ENCODE results near the gene PXMP2. TPM values are rescaled to one million over a fixed set of nuclear protein-coding genes. Genes with fewer than 3 reads are reported as not detected.

PXMP2 gene
- total and polyA plus RNA-seq, 2 donors from 2014 or later: 23.4 to 90.9 TPM

GRCh38 chr12:132717531-132718387, 30.4 kb downstream of the PXMP2 start:
- TF ChIP-seq CTCF (IDR thresholded peaks at IDR 0.05; ENCODE audit: borderline replicate concordance, extremely low read depth, insufficient read depth): no peak
- Histone ChIP-seq H3K9ac (ENCODE audit: low read length in 3 of 3) (no peak overlapping the region), H3K36me3 (ENCODE audit: control insufficient read depth in 2 of 3, insufficient read depth in 3 of 3, low read length in 3 of 3) (peaks cover 0 to 8% (median 4%) of the 10 kb centered on the region in 3 donors), H3K9me3 (ENCODE audit: control insufficient read depth in 2 of 3, insufficient read depth in 1 of 3, low read length in 3 of 3) (no peaks in the 10 kb centered on the region), H3K27ac (ENCODE audit: low read depth in 2 of 2, low read length in 2 of 2) (no peak overlapping the region), H3K27me3 (ENCODE audit: control insufficient read depth, insufficient read depth, low read length) (no peaks in the 10 kb centered on the region), H3K4me3 (ENCODE audit: low read length in 3 of 3) (no peak overlapping the region), H3K4me1 (ENCODE audit: control insufficient read depth in 2 of 3, insufficient read depth in 2 of 3, low read depth in 1 of 3, low read length in 3 of 3) (no peaks in the 10 kb centered on the region)
- no peak for FAIRE-seq
- intact Hi-C loops (cut with DNase I): no loop called here
- DNase-seq: no peak

- Histone ChIP-seq H3K36me3 (ENCODE audit: control insufficient read depth in 2 of 3, insufficient read depth in 3 of 3, low read length in 3 of 3) (peaks cover 0 to 12% (median 4%) of the 10 kb centered on the region in 3 donors), H3K9ac (ENCODE audit: low read length in 3 of 3) (no peak overlapping the region), H3K4me1 (ENCODE audit: control insufficient read depth in 2 of 3, insufficient read depth in 2 of 3, low read depth in 1 of 3, low read length in 3 of 3) (no peaks in the 10 kb centered on the region), H3K27me3 (ENCODE audit: control insufficient read depth, insufficient read depth, low read length) (no peaks in the 10 kb centered on the region), H3K27ac (ENCODE audit: low read depth in 2 of 2, low read length in 2 of 2) (no peak overlapping the region), H3K4me3 (ENCODE audit: low read length in 3 of 3) (no peak overlapping the region), H3K9me3 (ENCODE audit: control insufficient read depth in 2 of 3, insufficient read depth in 1 of 3, low read length in 3 of 3) (no peaks in the 10 kb centered on the region)
- no peak for FAIRE-seq
- intact Hi-C loops (cut with DNase I): no loop called here
- no peak for TF ChIP-seq CTCF (IDR thresholded peaks at IDR 0.05; ENCODE audit: borderline replicate concordance, extremely low read depth, insufficient read depth)
- no peak for DNase-seq
Measured at GRCh38 chr12:132718644-132719043, 31.3 kb downstream of the PXMP2 start.

- Histone ChIP-seq H3K36me3 (ENCODE audit: control insufficient read depth in 2 of 3, insufficient read depth in 3 of 3, low read length in 3 of 3) (peaks cover 0 to 19% (median 4%) of the 10 kb centered on the region in 3 donors), H3K27ac (ENCODE audit: low read depth in 2 of 2, low read length in 2 of 2) (no peak overlapping the region), H3K9me3 (ENCODE audit: control insufficient read depth in 2 of 3, insufficient read depth in 1 of 3, low read length in 3 of 3) (no peaks in the 10 kb centered on the region), H3K4me3 (ENCODE audit: low read length in 3 of 3) (no peak overlapping the region), H3K4me1 (ENCODE audit: control insufficient read depth in 2 of 3, insufficient read depth in 2 of 3, low read depth in 1 of 3, low read length in 3 of 3) (no peaks in the 10 kb centered on the region), H3K27me3 (ENCODE audit: control insufficient read depth, insufficient read depth, low read length) (no peaks in the 10 kb centered on the region), H3K9ac (ENCODE audit: low read length in 3 of 3) (no peak overlapping the region)
- TF ChIP-seq CTCF (IDR thresholded peaks at IDR 0.05; ENCODE audit: borderline replicate concordance, extremely low read depth, insufficient read depth): no peak
- DNase-seq (no peak), FAIRE-seq (no peak)
- intact Hi-C loops (cut with DNase I): no loop called here
Measured at GRCh38 chr12:132719141-132719953, 32.0 kb downstream of the PXMP2 start.
